ENCODE data around the gene MOB1A. TPM values are rescaled to one million over a fixed set of nuclear protein-coding genes. Genes with fewer than 3 reads are reported as not detected.

Gene MOB1A
- total and polyA plus RNA-seq, 2 experiments from 2014 or later, result 36.2 to 111 TPM

- TF ChIP-seq, protein P1, sequence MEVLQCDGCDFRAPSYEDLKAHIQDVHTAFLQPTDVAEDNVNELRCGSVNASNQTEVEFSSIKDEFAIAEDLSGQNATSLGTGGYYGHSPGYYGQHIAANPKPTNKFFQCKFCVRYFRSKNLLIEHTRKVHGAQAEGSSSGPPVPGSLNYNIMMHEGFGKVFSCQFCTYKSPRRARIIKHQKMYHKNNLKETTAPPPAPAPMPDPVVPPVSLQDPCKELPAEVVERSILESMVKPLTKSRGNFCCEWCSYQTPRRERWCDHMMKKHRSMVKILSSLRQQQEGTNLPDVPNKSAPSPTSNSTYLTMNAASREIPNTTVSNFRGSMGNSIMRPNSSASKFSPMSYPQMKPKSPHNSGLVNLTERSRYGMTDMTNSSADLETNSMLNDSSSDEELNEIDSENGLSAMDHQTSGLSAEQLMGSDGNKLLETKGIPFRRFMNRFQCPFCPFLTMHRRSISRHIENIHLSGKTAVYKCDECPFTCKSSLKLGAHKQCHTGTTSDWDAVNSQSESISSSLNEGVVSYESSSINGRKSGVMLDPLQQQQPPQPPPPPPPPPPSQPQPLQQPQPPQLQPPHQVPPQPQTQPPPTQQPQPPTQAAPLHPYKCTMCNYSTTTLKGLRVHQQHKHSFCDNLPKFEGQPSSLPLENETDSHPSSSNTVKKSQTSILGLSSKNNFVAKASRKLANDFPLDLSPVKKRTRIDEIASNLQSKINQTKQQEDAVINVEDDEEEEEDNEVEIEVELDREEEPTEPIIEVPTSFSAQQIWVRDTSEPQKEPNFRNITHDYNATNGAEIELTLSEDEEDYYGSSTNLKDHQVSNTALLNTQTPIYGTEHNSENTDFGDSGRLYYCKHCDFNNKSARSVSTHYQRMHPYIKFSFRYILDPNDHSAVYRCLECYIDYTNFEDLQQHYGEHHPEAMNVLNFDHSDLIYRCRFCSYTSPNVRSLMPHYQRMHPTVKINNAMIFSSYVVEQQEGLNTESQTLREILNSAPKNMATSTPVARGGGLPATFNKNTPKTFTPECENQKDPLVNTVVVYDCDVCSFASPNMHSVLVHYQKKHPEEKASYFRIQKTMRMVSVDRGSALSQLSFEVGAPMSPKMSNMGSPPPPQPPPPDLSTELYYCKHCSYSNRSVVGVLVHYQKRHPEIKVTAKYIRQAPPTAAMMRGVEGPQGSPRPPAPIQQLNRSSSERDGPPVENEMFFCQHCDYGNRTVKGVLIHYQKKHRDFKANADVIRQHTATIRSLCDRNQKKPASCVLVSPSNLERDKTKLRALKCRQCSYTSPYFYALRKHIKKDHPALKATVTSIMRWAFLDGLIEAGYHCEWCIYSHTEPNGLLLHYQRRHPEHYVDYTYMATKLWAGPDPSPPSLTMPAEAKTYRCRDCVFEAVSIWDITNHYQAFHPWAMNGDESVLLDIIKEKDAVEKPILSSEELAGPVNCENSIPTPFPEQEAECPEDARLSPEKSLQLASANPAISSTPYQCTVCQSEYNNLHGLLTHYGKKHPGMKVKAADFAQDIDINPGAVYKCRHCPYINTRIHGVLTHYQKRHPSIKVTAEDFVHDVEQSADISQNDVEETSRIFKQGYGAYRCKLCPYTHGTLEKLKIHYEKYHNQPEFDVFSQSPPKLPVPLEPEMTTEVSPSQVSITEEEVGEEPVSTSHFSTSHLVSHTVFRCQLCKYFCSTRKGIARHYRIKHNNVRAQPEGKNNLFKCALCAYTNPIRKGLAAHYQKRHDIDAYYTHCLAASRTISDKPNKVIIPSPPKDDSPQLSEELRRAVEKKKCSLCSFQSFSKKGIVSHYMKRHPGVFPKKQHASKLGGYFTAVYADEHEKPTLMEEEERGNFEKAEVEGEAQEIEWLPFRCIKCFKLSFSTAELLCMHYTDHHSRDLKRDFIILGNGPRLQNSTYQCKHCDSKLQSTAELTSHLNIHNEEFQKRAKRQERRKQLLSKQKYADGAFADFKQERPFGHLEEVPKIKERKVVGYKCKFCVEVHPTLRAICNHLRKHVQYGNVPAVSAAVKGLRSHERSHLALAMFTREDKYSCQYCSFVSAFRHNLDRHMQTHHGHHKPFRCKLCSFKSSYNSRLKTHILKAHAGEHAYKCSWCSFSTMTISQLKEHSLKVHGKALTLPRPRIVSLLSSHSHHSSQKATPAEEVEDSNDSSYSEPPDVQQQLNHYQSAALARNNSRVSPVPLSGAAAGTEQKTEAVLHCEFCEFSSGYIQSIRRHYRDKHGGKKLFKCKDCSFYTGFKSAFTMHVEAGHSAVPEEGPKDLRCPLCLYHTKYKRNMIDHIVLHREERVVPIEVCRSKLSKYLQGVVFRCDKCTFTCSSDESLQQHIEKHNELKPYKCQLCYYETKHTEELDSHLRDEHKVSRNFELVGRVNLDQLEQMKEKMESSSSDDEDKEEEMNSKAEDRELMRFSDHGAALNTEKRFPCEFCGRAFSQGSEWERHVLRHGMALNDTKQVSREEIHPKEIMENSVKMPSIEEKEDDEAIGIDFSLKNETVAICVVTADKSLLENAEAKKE (CRISPR knock-in tag; IDR thresholded peaks at IDR 0.05), result no peak
Measured at GRCh38 chr2:74181739-74182138, 3.1 kb upstream of the MOB1A start (continued).

GRCh38 chr2:74179063-74179865 lies 585 bp upstream of the MOB1A start:
- peaks cover 16% of the 10 kb centered on the region; the same call in 2 of the 3 replicates for H3K4me1 Mint-ChIP-seq
- H3K36me3 Mint-ChIP-seq (ENCODE audit: low read depth), result peaks cover 31% of the 10 kb centered on the region
- peaks cover 14% of the 10 kb centered on the region for H3K4me1 ChIP-seq (ENCODE audit: insufficient read depth)
- peaks cover 8% of the 10 kb centered on the region; the same call in 1 of the 2 replicates for H3F3A ChIP-seq (replicated peaks; ENCODE audit: low read depth)
- ATAC-seq, result peak; percentile 9
- H3K79me2 ChIP-seq (replicated peaks; ENCODE audit: insufficient read depth), result peaks cover 41% of the 10 kb centered on the region
- no peak overlapping the region for H3K27ac Mint-ChIP-seq
- H3K27me3 ChIP-seq (ENCODE audit: insufficient read depth), result no peaks in the 10 kb centered on the region
- H3K36me3 ChIP-seq (ENCODE audit: insufficient read depth), result peaks cover 9% of the 10 kb centered on the region; the same call in 1 of the 2 replicates
- peaks cover 26% of the 10 kb centered on the region for H4K20me1 ChIP-seq (replicated peaks; ENCODE audit: insufficient read depth)
- no peaks in the 10 kb centered on the region for H3K9me2 ChIP-seq (ENCODE audit: insufficient read depth)
- H2AFZ ChIP-seq, result no peak overlapping the region
- peaks cover 7% of the 10 kb centered on the region for H3K27me3 Mint-ChIP-seq (ENCODE audit: insufficient read depth, low read depth, poor library complexity)
- H3K4me2 ChIP-seq, result peak overlapping the region; percentile 3
- no peak overlapping the region for H3K27ac ChIP-seq (ENCODE audit: low read depth)
- H3K4me3 Mint-ChIP-seq, result peak overlapping the region; percentile 97
- peak overlapping the region; percentile 81; the same call in 1 of the 2 replicates for H3K4me3 ChIP-seq
- peaks cover 7% of the 10 kb centered on the region for H3K9me3 Mint-ChIP-seq
- TF ChIP-seq ZNF331 (CRISPR knock-in tag; IDR thresholded peaks at IDR 0.05; ENCODE audit: low read depth) (no peak), EZH2phosphoT487 (IDR thresholded peaks at IDR 0.05; ENCODE audit: unreplicated experiment) (no peak), STAT1 (IDR thresholded peaks at IDR 0.05; ENCODE audit: unreplicated experiment) (no peak), ETS1 (IDR thresholded peaks at IDR 0.05) (no peak), ZNF114 (CRISPR knock-in tag; IDR thresholded peaks at IDR 0.05) (no peak), EZH2 (IDR thresholded peaks at IDR 0.05; ENCODE audit: low read depth, unreplicated experiment) (no peak), REST (IDR thresholded peaks at IDR 0.05; ENCODE audit: unreplicated experiment) (no peak), CREB1 (CRISPR knock-in tag; IDR thresholded peaks at IDR 0.05; ENCODE audit: low read depth) (no peak)
- TF ChIP-seq, protein P2, sequence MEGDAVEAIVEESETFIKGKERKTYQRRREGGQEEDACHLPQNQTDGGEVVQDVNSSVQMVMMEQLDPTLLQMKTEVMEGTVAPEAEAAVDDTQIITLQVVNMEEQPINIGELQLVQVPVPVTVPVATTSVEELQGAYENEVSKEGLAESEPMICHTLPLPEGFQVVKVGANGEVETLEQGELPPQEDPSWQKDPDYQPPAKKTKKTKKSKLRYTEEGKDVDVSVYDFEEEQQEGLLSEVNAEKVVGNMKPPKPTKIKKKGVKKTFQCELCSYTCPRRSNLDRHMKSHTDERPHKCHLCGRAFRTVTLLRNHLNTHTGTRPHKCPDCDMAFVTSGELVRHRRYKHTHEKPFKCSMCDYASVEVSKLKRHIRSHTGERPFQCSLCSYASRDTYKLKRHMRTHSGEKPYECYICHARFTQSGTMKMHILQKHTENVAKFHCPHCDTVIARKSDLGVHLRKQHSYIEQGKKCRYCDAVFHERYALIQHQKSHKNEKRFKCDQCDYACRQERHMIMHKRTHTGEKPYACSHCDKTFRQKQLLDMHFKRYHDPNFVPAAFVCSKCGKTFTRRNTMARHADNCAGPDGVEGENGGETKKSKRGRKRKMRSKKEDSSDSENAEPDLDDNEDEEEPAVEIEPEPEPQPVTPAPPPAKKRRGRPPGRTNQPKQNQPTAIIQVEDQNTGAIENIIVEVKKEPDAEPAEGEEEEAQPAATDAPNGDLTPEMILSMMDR (conservative IDR thresholded peaks at IDR 0.05; ENCODE audit: low read depth in 2 of 2), result peak in 1 of 2 experiments; percentile 31; a peak in 1 of 4 replicates
- DNase-seq (ENCODE audit: low spot score), result no peak

Data from GM23338 (cell line).